NCI-H446 (cell line): ENCODE data around the gene CAGE1.
"Not testable (repeated sequence)": the region's sequence is repeated elsewhere in the genome, so short reads cannot be mapped to it uniquely, and the experiment has no call there.

ENCODE experiments used
- DNase-seq, 2 experiments: peaks; one replicate each; lab custom pipeline; 2025; lab: John Stamatoyannopoulos, UW

The CAGE1 gene

DNA sequence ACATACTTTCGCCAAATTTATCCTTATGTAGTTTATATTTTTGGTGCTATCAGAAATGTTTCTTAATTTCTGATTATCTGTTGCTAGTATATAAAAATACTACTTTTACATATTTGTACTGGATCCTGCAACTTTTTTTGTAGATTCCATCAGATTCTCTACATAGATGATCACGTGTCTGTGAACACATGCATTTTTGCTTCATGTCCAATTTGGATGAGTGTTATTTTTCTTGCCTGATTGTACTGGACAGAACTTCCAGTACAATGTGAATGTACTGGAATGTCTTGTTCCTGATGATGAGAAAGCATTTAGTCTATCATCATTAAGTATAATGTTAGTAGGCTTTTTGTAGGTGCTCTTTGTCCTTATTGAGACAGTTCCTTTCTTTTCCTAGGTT lies 51.5 kb downstream of the CAGE1 start:
- no peak for DNase-seq

DNA sequence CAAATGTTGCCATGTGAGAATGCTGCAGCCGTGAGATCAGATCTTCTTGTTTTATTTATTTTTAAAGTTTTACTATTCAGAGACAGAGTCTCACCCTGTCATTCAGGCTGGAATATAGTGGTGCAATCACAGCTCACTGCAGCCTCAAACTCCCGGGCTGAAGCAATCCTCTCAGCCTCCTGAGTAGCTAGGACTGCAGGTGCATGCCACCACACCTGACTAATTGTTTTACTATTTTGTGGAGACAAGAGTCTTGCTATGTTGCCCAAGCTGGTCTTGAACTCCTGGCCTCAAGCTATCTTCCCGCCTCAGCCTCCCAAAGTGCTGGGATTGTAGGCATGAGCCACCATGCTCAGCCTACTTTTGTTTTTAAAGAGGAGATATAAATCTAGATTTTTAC lies 54.0 kb downstream of the CAGE1 start:
- no peak for DNase-seq

DNA sequence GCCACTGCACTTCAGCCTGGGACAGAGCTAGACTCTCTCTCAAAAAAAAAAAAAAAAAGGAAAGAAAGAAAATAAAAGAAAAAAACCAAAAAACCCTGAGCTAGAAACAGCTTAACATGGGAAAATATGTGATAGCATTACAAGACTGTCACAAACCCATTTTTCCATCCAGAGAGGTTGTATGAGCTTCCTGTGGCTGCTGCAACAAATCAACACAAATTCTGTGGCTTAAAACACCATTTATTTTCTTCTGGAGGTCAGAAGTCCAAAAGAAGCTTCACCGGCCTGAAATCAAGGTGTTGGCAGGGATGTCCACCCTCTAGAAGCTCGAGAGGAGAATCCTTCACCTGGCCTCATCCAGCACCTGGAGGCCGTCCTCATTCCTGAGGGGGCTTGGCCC lies 54.9 kb downstream of the CAGE1 start:
- no peak for DNase-seq

DNA sequence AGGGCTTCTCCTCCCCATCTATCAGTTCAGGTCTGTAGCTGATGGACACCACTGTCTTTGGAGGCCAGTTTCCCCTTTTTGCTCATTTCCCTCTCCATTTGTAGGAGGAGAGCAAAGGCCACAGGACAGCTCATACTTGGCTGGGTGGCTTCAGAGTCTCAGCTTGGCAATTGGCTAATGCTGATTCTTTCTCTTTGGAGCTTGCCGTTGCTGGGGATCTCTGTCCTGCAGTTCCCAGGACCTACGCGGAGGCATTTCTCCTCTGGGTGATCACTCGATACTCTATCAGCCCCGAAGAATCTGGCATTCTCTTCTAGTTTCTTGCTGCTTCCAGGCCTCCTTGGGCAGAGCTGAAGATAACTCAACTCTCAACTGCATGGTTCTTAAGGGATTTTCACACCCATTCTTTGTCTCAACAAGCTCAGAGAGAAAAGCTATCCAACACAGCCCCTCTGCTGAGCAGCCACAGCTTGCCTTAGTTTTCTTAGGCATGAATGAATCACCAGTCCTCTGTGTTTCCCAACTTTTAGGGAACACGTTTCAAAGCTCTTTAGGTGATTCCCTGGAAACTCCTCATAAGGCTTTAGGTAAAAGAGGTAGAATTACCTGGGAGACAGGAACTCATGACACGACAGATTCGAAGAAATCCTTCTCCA lies 57.3 kb downstream of the CAGE1 start:
- DNase-seq, result no peak

DNA sequence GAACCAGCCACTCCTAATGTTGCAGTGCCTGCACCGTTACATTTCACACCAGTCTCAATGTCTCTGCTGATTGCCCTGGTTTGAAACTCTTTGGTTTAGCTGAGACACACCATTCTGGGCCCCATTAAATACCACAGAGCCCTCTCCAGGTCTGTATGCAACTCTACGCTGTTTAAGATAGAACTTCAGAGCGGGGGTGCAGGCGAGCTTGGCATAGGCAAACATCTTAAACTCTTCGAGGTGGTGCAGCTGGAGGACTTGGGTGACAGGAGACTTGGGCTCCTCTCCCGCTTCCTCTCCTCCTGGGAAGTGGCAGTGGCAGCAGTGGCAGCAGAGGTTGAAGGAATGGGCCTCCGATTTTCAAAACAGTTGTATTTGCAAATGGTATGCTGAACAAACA lies 58.1 kb downstream of the CAGE1 start:
- no peak for DNase-seq

DNA sequence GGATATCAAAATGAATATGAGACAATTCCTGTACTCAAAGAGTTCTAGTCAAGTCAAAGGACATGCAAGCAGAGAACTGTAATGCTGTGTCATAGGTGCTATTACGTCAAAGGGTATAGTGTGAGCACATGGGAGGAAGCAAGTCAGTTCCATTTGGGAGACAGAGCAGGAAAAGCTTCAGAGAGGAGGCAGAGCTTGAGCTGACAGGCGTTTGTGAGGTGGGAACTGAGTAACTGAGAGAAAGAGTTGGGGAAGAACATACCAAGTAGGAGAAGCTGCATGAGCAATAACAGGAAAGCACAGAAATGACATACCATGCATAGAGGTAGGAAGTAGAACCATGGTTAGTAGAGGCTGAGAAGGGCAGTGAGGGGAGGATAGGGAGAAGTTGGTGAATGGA lies 61.3 kb downstream of the CAGE1 start:
- no peak for DNase-seq

DNA sequence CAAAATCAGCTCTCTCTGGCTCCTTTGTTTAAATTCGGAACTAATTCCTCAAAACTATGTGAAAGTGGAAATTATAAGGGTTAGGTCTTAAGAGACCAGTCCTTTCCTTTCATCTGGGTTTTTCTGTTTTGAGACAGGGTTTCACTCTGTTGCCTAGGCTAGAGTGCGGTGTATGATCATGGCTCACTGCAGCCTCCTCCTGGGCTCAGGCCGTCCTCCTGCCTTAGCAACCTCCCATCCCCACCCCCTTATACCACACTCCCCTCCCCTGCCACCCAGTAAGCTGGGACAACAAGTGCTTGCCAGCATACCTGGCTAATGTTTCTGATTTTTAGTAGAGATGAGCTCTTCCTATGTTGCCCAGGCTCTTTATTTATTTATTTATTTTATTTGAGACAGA lies 63.8 kb downstream of the CAGE1 start:
- DNase-seq, result no peak

DNA sequence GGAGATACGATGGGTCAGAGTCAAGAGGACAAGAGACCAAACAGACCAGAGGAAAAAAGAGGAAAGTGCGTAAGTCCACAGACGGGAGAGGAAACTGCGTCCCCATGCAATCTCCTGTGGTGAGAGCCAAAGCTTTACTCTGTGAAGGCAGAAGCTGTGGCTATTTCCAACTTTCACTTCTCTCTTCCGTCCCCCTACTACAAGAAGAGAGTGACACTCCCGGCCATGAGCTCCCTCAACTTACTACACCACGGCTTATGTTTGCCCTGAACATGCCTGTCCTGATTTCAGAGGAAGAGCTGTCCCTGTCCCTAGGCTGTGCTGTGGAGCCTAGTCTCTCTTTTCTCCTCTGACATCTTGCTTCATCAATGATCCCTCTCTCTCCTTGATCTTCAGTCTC lies 65.0 kb downstream of the CAGE1 start:
- no peak for DNase-seq

DNA sequence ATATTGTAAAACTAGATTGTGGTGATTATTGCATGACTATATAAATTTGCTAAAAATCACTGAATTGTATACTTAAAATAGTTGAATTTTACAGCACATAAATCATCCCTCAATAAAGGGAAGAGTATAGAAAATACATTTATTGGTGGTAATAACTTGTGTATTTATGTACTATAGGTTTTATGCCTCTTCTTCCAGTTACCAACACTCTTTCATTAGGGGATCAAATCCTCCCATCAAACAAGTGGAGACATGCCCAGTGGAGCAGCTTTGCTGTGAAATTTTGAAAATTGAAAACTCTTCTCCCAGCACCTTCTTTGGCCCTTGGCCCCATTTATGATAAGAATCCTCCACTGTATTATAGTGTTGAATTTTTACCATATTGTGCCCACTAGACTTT lies 66.5 kb downstream of the CAGE1 start:
- DNase-seq, result no peak

DNA sequence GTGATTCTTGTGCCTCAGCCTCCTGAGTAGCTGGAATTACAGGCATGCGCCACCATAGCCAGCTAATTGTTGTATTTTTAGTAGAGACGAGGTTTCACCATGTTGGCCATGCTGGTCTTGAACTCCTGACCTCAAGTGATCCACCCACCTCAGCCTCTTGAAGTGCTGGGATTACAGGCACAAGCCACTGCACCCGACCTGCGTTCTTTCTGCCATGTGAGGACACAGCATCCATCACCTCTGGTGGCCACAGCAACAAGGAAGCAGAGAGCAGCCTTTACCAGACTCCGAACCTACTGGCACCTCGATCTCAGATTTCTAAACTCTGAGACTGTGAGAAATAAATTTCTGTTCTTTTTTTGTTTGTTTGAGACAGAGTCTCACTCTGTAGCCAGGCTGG lies 67.7 kb downstream of the CAGE1 start:
- DNase-seq, result not testable (repeated sequence)

DNA sequence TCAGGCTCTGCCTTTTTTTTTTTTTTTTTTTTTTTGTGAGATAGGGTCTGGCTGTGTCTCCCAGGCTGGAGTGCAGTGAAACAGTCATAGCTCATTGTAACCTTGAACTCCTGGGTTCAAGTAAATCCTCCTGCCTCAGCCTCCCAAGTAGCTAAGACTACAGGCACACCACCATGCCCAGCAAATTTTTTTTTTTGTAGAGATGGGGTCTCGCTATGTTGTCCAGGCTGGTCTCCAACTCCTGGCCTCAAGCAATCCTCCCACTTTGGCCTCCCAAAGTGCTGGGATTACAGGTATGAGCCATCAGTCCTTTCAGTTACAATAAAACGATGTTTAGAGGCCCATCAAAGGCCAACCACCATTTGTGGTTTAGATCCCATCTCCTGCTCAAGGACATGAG lies 70.1 kb downstream of the CAGE1 start:
- DNase-seq, result not testable (repeated sequence)

DNA sequence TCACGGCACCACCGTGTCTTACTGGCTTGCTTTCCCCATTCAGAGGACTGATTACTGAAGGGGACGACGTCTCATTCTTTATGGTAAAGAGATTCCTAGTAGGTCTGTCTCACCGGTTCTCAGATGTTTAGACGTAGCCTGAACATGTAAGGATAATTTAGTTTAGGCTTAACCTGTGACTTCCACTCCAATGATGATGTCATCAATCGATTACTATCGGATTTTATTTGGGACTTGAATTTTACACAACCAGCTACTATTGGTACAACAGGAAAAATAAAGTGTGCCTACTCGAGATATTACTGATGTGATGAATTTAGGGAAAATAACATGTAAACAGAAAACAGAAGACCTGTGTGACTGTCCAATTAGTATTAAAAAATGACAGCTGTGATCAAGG lies 72.0 kb downstream of the CAGE1 start:
- DNase-seq, result no peak

DNA sequence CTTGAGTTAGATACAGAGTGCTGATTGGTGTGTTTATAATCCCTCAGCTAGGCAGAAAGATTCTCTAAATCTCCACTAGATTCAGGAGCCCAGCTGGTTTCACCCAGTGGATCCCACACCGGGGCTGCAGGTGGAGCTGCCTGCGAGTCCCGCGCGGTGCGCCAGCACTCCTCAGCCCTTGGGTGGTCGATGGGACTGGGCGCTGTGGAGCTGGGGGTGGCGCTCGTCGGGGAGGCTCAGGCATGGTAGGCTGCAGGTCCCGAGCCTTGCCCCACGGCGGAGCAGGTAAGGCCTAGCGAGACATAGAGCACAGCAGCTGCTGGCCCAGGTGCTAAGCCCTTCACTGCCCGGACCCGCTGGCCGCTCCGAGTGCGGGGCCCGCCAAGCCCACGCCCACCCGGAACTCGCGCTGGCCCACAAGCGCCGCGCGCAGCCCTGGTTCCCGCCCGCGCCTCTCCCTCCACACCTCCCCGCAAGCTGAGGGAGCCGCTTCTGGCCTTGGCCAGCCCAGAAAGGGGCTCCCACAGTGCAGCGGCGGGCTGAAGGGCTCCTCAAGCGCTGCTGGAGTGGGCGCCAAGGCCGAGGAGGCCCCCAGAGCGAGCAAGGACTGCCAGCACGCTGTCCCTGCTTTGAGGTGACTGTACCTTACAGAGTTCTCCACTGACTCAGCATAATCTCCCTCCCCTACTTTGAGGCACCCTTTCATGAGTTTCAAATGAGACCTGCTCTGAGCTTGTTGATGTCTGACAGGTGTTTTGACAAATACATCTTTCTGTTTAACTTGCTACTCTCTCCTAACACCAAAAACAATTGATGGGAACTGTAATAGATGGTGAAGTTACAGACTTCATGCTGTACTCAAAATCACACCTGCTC lies 72.6 kb downstream of the CAGE1 start:
- no peak for DNase-seq

DNA sequence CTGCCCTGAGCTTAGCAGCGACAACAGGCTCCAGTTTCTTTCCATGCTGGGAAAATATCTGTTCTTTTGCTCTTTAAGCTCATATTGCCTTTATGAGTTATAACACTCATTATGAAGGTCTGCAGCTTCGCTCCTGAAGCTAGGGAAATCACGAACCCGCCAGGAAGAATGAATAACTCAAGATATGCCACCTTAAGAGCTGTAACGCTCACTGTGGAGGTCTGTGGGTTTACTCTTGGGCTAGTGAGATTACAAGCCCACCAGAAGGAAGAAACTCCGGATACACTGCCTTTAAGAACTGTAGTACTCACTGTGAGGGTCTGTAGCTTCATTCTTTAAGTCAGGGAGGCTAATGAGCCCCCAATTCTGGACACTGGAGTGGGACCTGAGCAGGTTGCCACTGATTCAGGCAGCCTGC lies 73.6 kb downstream of the CAGE1 start:
- DNase-seq, result no peak

DNA sequence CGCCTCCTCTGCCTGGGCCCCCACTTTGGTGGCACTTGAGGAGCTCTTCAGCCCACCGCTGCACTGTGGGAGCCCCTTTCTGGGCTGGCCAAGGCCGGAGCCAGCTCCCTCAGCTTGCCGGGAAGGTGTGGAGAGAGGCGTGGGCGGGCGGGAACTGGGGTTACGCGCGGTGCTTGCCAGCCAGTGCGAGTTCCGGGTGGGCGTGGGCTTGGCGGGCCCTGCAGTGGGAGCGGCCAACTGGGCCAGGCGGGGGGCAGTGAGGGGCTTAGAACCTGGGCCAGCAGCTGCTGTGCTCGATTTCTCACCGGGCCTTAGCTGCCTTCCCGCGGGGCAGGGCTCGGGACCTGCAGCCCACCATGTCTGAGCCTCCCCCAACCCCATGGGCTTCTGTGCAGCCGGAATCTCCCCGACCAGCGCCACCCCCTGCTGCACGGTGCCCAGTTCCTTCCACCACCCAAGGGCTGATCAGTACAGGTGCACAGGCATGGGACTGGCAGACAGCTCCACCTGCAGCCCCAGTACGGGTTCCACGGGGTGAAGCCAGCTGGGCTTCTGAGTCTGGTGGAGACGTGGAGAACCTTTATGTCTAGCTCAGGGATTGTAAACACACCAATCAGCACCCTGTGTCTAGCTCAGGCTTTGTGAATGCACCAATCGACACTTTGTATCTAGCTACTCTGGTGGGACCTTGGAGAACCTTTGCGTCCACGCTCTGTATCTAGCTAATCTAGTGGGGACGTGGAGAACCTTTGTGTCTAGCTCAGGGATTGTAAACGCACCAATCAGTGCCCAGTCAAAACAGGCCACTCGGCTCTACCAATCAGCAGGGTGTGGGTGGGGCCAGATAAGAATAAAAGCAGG lies 74.2 kb downstream of the CAGE1 start:
- not testable (repeated sequence) for DNase-seq

DNA sequence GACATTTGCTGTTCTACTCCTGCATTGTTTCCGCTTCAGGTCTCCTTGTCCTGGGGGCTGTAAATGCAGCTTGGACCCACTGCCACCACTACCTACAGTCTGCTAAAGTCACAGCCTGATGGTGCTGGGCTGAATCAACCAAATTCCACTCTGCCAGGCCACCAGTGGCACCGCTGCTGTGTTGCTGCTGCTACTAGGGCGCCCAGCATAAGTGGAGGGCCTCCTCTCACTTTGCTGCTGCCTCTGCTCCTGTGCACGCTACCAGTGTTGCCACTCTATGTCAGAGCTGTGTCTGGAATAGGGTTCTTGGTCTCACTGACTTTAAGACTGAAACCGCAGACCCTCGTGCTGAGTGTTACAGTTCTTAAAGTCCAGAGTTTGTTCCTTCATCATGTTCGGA lies 75.1 kb downstream of the CAGE1 start:
- no peak for DNase-seq

DNA sequence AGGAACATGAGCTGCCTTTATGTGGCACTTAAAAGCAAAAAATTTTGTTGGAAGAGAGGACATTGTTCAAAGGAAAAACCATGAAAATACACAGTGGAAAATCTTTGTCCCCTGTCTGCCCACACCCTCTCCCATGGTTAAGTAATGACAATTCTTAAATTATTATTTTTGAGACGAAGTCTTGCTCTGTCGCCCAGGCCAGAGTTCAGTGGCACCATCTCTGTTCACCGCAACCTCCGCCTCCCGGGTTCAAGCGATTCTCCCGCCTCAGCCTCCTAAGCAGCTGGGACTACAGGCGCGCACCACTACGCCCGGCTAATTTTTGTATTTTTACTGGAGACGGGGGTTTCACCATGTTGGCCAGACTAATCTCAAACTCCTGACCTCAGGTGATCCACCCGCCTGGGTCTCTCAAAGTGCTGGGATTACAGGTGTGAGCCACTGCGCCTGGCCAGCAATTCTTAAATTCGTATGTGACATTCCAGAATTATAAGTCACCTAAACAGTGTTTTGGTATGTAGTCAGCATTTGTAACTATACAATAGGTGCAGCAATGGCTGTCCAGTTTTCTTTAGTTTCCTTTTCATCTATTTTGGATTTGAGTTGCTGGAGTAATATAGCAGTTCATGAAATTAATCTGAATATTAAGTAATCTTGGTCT lies 75.9 kb downstream of the CAGE1 start:
- no peak for DNase-seq

DNA sequence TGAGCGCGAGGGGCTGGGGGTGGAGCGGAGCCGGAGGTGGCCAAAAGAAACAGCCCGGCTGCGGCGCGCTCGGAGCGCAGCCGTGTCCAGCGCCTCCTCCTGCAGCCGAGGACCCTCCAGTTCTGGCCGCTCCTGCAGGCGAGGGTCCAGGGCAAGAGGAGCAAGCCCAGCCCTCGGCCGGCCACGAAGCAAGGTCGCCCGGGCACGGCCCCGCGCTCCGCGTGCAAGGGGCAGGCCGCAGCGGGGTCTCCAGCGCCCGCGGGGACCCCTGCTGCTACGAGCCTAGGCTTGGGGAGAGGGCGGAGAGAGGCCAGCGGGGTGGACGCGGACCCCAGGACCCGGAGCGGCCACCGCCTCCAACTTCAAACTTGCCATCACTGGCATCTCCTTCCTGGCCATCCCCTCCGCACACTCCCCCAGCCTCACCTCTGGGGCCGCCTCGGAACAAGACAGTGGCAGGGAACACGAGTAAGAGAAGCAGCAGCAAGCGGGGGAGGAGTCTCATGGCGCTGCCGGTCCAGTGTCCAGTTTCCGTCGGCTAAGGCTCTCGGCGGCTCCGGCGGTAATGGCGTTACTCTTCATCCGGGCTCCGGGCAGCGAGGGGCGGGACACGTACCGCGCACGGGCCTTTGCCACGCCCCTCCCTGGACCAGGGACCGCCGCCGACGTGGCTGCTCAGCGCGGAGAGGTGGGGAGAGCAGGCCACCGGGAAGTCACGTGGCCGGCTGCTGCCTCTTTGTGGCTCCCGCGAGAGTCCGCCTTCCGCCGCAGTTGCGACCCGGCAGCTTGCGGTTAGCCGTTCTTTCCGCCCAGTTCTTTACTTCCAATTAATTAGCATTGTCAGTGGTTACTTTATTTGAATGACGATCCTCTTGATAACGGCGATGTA lies 76.7 kb downstream of the CAGE1 start, which contains the start of gene SSR1:
Gene SSR1, minus strand, starts transcription at position 584 of the 889 bp plus-strand sequence. Its CDS starts 79 bp downstream, at position 505.
- peak; percentile 80 to 95 for DNase-seq

DNA sequence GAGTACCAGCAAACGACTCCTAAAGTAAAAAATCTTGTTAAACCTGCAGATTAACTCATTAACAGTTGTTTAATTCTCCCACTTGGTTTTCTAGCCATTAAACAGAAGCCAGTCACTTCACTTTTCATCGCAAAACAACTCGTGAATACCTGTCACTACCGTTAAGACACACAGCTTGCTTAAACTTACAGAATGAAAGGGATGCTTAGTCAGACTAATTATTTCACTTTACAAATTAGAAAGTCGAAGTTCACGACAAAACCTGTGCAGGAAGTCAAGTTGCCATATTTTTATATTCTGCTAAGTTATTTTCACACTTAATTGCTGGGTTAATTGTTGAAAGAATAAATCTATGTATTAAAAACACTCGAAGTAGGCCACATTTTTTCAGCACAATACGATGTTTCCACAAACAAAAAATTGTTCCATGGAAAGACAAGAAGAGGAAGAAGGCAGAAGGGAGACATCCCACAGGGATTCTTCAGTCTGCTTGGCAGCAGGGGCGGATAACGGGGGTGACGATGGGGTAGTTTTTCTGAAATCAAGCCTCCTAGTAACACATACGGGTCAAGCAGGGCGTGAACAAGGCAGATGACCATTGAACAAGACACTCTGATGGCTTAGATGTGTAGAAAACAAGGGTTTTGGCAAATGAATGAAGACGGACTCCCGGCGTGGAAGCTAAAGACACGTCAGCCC lies 77.5 kb downstream of the CAGE1 start:
- no peak for DNase-seq

DNA sequence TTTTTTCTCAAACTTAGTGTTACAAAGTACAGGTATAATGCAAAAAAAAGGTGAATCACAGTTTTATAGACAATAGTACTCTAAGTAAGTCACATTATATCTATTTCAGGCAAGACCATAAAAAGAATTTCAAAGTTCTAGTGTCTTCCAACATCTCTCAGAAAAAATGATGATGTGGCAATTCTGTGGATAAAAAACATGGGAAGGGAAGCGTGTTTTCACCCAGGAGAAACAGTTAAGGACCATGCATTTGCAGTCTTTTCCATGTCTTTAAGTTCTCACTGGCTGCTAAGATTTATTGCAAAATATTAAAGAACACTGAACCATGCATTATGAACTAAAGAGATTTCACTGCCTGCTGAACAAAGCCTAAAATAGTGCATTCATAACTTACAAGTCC lies 78.4 kb downstream of the CAGE1 start:
- no peak for DNase-seq
